ENCODE data around the gene RAE1.

- no peak for TF ChIP-seq POLR2A (IDR thresholded peaks at IDR 0.05)
- no peak for TF ChIP-seq CTCF (IDR thresholded peaks at IDR 0.05)
Observed at GRCh38 chr20:57330998-57331397, 20.1 kb upstream of the RAE1 start.

All from vagina (tissue), 2 donors.